ENCODE data around the gene PRLR.

DNA sequence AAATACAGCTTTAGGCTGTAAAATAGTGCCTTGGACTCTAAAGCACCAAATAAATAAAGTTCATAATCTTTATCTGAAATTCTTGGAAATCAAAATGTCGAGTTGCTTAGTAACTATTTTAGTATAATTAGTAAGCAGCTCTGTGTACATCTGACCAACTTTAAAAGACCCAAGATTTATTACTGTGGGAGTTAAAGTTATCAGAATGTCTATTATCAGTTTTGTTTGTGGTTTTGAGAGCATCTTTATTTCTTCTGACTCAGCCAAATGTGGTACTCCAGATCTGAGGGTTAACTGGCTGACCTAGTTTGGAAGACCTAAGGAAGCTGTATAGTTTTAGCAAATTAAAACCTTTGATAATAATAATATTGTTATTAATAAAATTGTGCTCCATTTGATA is 81.2 kb downstream of the PRLR start:
- TF ChIP-seq, protein P1, sequence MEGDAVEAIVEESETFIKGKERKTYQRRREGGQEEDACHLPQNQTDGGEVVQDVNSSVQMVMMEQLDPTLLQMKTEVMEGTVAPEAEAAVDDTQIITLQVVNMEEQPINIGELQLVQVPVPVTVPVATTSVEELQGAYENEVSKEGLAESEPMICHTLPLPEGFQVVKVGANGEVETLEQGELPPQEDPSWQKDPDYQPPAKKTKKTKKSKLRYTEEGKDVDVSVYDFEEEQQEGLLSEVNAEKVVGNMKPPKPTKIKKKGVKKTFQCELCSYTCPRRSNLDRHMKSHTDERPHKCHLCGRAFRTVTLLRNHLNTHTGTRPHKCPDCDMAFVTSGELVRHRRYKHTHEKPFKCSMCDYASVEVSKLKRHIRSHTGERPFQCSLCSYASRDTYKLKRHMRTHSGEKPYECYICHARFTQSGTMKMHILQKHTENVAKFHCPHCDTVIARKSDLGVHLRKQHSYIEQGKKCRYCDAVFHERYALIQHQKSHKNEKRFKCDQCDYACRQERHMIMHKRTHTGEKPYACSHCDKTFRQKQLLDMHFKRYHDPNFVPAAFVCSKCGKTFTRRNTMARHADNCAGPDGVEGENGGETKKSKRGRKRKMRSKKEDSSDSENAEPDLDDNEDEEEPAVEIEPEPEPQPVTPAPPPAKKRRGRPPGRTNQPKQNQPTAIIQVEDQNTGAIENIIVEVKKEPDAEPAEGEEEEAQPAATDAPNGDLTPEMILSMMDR (conservative IDR thresholded peaks at IDR 0.05), result no peak
- TF ChIP-seq ZFX (IDR thresholded peaks at IDR 0.05), result no peak

Measured in C4-2B (cell line).